HG03175 (cell line): Measurements from ENCODE around the gene PLCXD3.

Source experiments
- ATAC-seq: cut with Tn5 transposase; IDR thresholded peaks from one replicate; pipeline ENCODE4 v1.9.1; 2021; ENCODE audit warnings: mild to moderate bottlenecking, moderate library complexity; ENCODE audit not compliant: unreplicated experiment

PLCXD3 gene

DNA sequence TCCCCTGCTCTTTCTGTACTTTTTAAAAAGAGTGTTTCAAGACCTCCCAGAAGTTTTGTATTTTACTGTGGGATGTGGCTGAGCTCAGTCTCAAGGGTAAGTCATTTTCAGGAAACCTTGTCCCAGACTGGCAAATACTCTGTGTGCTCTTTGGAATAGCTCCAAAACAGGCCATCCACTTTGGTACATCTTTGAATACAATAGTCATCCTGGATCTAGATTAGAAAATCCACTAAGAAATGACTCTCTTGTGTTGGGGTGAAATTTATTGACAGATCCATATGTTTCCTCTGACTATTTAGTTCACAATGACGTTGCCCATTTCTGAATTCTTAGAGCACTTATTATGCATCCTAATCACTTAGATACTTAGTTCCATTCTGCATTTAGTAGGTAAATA, 95.2 kb downstream of the PLCXD3 start:
- no peak for ATAC-seq

DNA sequence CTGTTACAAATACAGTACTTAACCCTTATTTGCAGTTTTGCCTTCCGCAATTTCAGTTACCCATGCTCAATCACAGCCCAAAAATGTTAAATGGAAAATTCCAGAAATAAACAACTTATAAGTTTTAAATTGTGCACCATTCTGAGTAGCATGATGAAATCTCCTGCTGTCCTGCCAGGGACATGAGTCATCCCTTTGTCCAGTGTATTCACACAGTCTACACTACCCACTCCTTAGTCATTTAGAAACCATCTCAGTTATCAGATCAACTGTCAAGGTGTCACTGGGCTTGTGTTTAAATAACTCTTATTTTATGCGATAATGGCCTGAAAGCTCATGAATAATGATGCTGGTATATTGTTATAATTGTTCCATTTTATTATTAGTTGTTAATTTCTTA, 95.8 kb downstream of the PLCXD3 start:
- ATAC-seq, result no peak

DNA sequence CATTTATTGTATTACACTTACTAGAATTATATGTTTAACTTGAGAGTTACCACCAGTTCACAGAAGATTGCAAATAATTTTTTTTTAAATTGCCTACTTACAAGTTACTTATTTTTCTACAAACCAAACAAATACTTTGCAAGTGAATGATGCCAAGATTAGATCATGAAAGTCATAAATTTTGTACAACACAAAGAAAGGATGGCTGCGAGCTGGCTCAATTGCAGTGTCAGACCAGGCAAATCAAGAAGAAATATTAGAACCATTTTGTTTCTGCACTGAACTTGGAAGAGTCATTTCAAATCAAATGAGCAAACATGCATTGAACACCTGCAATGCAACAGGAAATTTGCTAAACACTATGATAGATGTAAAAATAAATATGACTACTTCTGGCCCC, 97.3 kb downstream of the PLCXD3 start:
- ATAC-seq, result no peak

DNA sequence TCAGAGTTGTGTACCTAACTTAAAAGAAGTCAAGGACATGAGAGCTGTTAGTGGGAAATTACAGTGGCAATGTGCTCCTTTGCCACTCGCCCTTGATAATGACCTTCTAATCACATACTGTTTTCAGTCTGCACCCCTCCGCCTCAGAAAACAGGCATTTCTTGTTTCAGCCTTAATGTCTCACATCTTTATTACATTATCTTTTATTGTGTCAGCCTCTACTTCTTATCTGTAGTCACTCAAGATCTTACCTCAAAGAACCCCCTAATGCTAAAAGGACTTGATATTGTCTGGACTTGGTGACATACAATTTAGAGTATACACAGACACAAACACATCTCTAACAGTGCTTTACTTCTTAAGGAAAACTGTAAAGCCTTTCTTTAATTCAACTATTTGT, 97.9 kb downstream of the PLCXD3 start:
- ATAC-seq, result no peak

DNA sequence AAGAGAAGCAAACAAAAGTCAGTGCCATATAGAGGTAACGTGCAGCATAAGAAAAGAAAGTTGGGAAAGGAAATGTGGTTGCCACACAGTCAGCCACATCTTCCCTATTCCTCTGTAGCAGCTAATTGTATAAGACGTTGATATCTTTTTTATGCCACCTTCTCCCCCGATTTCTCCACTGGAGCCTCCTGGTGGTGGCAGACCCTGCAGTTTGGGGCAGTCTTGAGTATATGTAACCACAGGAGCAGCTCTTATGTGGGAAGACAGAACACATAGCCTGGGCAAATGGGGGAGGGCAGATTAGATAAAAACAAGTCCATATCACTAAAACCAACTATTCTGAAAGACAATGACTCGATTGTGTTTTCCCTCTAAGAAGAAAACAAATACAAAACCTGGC, 99.7 kb downstream of the PLCXD3 start:
- ATAC-seq, result no peak

DNA sequence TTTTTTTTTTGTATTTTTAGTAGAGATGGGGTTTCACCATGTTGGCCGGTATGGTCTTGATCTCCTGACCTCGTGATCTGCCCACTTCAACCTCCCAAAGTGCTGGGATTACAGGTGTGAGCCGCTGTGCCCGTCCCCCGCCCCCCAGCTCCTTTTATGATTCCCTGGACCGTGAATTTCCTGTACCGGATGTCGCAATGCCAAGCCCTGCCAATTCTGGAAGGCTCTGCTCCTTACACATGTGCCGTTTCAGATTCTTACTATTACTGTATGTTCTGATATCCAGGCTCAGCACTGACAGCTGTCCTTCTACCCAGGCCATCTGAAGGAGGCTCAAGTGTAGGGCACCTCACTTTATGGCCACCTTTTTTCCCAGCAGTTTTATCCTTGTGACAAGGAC, 100.1 kb downstream of the PLCXD3 start:
- ATAC-seq, result no peak

DNA sequence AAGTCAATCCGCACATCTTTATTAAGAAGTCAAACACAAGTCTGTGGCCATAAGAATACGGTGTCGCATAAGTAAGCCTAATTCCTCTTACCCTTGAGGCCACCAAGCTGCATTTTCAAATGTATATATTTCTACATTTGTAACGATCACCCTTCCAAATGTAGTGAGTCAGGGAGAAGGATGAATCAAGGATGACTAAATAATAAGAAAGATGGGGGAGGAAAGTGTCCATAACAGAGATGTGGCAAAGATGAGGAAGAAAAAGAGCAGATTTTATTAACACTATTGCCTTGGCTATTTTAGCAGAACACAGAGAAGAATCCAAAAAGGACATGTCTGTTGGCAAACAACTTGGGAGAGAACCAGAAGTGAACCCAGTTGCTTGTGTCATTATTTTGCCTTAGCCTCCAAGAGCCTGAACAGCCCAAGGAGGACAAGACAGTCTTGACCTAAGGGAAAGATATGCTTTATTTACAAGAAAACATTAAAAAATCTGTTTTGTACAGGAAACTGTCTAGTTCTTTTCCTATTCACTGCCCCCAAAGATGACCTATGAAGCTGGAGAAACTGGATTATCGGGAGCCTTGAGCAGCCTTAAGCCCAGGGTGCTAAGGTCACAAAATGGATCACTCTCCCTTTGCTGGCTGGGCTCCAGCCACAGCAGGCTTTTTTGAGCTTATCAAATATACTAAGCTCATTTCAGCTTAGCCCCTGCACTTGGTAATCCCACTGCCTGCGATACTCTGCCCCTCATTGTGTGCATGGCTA, 101.5 kb downstream of the PLCXD3 start:
- no peak for ATAC-seq

DNA sequence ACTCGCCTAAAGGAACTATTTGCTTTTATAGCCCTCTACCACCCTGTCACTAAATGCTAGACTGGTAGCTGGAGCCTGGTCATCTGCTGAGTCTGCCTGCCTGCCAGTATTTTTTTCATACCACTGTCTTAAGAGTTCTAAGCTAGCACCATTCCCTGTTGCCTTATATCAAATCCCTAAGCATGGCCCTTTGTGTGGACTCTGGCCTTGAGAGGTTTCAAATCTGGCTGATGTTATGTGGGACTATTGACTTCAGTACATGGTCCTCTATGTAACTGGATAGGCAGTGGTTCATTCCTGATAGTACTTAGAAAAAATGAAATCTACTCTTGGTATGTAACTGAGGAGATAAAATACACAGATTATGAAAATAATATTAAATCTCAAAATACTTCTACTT, 103.5 kb downstream of the PLCXD3 start:
- ATAC-seq, result no peak

DNA sequence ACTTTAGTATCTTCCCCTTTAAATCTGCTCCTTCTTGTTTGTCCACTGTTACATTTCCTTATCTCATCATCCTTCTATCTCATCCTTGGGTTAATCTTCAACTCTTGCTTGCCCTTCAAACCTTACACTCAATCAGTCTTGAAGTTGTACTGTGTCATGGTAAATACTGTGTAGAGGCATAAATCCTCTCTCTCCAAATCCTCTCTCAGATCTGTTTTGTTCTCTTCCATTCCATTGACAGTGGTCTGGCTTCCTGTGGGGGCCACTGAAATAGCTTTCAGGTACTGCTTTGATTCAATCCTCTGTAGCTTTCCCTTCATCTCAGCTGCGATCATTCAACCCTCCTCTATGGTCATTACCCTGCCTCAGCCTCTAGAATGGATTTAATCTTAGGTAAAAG, 104.0 kb downstream of the PLCXD3 start:
- ATAC-seq, result no peak

DNA sequence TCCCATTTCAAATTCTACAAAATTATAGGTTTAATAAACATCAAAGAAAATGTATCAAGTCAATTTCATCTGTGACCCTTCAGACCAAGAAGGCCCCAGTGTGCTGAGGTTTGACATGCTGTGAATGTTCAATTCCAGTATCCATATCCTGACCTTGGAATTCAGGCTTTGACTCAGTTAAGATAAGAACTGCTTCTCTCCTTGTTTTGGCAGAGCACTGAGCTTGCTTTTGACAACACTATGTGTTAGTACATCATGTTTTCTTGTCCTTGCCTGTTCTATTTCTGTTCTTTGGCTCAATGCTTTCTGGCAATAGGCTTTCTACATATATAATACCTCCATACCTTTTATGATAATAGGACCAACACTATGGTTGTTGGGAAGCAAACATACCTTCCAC, 105.6 kb downstream of the PLCXD3 start:
- ATAC-seq, result no peak

DNA sequence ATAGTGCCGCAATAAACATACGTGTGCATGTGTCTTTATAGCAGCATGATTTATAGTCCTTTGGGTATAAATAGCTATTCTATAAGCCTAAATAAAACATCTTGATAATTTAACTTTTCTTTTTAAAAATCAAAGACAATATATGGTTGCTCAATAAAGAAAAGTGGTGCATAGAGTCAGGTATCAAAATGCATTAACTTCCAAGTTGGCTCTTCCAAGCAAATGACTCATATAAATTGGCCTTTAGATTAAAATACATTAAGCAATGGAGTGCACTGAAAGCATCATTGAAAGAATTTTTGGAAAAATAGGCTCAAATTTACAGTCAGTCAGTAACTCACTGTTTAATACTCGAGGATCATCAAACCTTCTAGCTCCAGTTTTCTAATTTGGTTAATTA, 106.6 kb downstream of the PLCXD3 start:
- no peak for ATAC-seq

DNA sequence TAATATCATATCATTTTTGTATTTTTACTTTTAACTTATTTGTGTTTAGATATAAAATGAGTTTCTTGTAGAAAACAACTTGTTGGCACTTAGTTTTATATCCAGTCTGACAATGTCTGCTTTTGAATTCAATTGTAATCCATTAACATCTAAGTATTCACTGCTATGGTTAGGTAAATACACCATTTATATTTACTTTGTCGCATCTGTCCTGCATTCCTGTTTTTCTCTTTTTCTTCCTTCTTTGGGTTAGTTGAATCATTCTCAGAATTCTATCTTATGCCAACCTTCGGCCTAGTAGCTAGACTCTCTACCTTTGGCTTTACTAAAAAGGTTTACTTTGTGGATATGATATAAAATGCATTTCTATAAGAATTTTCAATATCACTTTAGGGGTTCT, 107.6 kb downstream of the PLCXD3 start:
- ATAC-seq, result no peak

DNA sequence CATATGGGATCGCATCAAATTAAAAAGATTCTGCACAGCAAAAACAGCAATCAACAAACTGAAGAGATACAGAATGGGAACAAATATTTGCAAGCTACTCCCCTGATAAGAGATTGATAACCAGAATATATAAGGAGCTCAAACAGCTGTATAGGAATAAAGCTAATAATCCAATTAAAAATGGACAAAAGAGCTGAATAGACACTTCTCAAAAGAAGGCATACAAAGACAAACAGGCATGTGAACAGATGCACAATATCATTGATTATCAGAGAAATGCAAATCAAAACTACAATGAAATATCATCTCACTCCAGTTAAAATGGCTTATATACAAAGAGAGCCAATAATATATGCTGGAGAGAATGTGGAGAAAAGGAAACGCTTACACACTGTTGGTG, 110.6 kb downstream of the PLCXD3 start:
- ATAC-seq, result no peak

DNA sequence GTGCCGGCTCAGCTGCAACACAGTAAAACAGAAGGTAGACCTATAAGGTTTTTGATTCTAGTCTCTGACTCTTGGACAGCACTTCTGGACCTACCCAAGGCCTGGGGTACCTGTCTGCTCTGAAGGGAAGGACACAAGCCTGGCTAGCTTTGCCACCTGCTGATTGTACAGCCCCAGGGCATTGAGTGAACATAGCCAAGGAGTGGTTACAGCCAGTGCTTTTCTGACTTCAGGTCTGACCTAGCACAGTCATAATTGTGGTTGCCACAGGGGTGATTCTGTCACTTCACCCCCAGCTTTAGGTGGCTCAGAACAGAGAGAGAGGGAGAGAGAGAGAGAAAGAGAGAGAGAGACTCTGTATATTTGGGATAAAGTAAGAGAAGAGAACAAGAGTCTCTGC, 118.4 kb downstream of the PLCXD3 start:
- ATAC-seq, result no peak

DNA sequence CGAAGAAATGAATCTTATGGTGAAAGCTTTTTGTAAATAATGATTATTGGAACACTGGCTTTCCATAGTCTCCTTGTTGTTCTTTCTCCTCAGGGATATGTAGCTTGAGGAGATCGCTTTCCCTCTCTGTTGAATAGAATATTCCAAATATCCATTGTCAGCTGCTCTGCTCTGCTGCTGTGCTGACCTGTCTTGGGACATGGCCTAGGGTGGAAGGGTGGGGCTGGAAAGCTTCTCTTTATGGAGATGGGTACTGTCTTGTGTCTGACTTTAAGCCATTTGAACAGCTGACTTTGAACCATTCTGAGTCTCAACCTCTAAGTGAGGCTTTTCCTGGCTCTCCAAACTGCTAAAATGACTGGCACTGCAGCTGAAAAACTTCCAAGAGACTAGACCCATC, 135.8 kb downstream of the PLCXD3 start:
- ATAC-seq, result no peak

DNA sequence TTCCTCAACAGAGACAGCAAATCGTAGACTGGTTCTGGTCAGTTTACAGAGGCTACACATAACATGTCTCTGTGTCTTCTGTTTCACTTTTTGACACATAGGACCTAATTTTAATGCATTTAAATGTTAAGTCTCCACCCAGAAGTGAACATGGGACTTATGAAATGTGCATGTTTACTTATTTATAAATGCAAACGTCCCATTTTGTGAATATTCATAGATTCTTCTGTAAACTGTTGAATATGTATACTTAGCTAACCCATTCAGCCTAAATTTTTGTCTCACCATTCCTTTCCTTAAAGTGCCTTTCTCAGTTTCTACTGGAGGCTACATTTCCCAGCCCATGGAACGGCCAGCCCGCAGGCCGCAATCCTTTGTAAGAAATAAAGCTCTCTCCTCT, 137.2 kb downstream of the PLCXD3 start:
- no peak for ATAC-seq

DNA sequence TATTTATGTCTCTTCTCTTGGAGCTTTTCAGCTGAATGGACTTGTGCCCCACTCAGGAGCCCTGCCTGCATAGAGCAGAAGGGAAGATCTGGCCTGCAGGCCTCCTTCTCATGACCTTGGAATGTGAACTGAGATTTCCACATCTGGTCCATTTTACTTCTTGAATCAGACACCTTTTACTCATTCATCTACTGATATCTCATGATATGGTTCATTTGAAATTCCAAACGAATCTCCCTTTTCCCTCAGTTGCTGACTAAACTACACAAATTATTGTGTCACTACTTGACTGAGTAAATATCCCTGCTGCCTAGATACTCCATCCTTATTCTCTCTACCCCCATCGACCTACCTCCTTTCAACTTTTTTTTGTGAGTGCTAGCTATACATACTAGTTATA, 138.7 kb downstream of the PLCXD3 start:
- ATAC-seq, result no peak

DNA sequence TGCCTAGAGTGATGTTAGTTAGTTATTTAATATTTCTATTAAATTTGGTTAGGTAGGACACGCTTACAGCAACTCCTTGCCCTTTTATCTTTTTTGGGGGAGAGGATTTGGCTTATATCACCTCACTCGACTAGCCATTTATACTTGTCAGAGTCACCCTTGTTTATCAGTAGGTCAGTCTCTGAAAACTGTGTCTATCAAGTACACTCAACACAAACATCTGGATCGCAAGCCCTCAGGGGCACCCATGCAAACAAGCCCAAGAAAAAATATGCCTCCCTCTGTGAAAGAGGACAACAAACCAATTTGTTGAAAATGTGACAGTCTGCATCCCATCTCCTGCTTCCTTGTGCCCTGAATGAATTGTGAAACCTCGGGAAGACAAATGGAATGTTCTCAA, 139.9 kb downstream of the PLCXD3 start:
- ATAC-seq, result no peak

DNA sequence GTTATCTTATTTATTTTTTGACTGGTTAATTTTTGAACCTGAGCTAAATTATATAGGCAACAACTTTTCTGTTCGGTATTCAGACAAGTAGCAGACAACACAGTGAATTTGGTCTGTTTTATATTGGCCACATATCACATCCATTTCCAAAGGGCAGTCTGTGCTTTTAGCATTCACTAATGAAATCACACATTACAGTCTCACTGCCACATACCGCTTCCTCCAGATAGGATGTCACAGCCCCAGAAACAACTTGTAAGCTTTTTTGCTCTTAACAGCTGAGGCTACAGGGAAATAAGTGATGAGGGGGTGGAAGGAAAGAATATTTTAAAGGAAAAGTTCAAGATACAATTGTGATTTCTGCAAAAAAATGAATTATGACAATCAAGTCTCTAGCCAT, 140.6 kb downstream of the PLCXD3 start:
- no peak for ATAC-seq

DNA sequence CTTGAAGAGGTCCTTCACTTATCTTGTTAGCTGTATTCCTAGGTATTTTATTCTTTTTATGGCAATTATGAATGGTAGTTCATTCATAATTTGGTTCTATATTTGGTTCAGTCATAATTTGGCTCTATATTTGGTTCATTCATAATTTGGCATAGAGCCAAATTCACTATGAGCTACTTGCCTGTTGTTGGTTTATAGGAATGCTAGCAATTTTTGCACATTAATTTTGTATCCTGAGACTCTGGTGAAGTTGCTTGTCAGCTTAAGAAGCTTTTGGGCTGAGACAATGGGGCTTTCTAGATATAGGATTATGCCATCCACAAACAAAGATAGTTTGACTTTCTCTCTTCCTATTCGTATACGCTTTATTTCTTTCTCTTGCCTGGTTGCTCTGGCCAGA, 142.2 kb downstream of the PLCXD3 start:
- no peak for ATAC-seq

DNA sequence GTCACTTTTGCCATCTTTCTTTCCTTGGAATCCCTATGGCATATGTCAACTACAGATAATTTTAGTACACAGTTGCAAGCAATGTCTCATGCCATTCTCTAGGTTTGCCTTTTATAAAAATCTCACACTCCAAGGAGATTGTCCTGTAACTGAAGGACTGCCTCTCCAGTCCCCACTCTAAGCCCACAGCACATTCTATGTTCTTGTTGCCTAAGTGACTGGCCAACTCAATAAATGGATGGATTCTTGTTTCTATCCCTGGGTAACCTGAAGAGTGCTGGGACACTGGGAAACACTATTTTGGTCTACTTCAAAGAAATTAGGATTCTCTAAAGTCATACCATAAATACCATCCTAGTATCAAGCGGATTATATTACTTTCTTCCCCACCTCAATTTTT, 145.0 kb downstream of the PLCXD3 start:
- ATAC-seq, result no peak

DNA sequence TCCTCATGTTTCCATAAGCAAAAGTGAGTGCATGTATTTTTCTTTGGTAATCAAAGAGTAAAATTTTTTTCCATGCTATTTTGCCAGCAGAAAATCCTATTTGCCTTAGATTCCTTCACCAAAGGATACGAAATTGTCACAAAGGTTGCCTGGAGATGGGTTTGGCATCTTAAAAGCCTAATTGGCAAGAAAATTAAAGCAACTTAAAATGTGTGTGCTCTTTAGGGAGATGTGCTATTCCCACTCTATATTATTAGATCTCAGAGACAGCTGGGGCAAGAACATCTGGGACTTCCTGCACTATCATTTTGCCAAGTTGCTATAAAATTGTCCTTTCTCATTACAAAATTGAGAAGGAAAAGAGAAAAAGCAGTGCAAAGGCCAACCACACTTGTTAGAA, 146.1 kb downstream of the PLCXD3 start:
- no peak for ATAC-seq

DNA sequence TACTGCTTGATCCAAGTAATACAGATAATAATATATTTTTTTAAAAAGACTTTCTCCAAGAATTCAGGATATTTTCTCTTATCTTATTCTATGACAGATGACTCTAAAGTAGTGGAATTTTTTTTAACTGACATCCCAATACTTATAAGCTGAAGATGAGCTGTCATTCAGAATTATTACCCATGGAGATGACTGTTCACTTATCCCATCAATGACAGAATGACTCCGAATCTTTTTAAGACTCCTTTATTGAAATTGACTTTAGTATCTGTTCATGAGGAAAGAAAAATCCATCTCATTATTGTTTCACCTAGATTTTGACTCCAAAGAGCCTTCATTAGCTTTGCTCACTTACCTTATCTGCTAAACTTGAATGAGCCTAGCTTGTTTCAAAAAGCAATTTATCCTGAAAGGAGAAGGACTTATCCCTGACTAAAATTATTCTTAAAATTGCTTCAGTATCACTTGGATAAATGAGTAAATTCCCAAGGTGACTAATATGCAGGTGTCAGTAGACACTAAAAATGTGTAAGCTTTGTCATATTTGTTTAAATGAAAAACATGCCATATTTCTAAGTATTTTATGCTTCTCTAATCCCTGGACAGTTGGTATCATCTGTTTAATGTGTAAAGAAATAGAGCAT, 146.9 kb downstream of the PLCXD3 start:
- no peak for ATAC-seq
